Stimulated activated CD4-positive, alpha-beta T cell treated with anti-CD3 and anti-CD28 coated beads, Interleukin-1b, Interleukin-23, amount 100 ng/mL, for 1 hour (primary cell): ENCODE results near the gene FAM25C.
"Not testable (repeated sequence)": the region's sequence is repeated elsewhere in the genome, so short reads cannot be mapped to it uniquely, and the experiment has no call there.

Source experiments
- DNase-seq, 2 donors: peaks; one replicate each; pipeline ENCODE4 v3.0.0-alpha.2; 2020; ENCODE audit warnings: low read depth in 2 of 2

The FAM25C gene

DNA sequence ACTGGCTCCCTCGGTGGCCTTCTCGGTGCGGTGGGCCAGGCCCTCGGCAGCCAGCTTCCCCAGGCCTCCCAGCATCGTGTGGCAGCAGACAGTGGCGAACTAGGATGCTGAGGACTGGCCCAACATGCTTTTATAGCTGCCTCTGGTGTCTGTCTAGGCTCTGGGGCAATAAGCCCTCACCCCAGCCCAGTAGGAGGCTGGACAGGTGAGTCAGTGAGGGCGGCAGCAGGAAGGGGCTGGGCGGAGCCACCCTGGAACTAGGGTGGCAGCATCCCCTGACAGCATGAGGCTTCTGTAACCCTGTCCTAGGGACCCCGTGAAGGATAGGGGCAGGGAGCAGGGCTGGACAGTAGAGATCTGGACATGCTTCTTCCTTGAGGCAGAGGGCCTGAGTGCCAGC lies at the start of gene FAM25C:
Gene FAM25C, minus strand, starts transcription at position 101 of the 400 bp plus-strand sequence. Its CDS starts 26 bp downstream, at position 75.
- not testable (repeated sequence) for DNase-seq

DNA sequence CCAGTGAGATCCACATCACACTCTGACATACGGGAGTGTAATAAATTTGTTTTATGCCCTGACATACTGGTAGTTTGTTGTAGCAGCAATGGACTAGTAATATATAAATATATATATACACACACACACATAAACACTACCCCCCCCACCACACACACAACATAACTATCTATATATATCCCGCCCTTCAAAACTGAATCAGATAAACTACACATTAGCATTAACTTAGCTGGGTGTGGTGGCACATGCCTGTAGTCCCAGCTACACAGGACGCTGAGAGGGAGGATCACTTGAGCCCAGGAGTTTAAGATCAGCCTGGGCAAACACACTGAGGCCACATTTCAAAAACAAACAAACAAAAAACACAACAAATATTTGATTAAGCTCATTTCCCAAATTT lies 45.0 kb upstream of the FAM25C start:
- DNase-seq = not testable (repeated sequence)

DNA sequence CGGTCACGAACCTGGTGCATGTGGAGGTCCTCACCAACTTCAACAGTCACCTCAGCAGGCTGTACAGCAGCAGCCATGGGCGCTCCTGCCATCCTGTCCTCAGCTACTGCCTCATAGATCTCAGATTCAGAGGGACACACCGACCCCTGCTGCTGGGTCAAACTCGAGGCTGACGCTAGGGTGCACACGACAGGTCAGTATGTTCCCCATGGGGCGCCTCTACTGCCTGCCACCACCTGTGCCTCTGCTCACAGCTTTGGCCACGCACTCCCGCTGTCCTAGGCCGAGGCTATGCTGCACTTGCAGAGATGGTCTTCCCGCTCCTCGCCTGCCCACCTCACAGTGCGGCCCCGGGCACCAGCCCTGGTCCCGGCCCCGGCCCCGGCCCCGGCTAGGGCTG lies 31.8 kb upstream of the FAM25C start:
- DNase-seq = not testable (repeated sequence)

DNA sequence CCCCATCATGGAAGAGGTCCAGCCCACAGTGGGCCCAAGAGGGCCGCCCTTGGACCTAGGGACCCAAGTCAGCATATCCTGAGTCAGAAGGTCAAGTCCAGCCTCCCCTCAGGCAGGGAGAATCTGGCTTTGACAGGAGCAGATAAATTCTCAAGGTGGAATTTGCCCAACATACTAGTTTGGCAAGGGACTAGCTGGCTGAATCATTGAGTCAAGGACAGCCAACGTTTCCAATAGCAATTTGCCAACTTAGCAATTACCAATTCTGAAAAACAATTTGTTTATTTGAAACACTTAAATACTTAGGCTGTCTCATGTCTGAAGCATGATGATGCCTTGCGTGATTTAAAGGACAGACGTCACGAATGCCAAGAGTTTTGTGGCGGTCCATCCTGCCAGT lies 2.7 kb upstream of the FAM25C start:
- DNase-seq = not testable (repeated sequence)

DNA sequence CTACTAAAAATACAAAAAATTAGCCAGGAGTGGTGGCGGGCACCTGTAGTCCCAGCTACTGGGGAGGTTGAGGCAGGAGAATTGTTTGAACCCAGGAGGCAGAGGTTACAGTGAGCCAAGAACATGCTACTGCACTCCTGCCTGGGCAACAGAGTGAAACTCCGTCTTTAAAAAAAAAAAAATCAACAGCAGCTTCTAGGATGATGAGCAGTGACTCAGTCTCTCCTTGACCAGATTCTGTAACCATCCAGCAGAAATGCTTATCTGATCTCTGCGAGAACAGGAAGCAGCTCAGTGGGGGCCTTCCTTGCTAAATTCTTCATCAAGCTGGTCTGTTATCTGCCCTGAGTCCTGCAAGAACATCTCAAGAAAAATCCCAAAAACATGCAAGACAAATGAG lies 5.5 kb downstream of the FAM25C start:
- not testable (repeated sequence) for DNase-seq

DNA sequence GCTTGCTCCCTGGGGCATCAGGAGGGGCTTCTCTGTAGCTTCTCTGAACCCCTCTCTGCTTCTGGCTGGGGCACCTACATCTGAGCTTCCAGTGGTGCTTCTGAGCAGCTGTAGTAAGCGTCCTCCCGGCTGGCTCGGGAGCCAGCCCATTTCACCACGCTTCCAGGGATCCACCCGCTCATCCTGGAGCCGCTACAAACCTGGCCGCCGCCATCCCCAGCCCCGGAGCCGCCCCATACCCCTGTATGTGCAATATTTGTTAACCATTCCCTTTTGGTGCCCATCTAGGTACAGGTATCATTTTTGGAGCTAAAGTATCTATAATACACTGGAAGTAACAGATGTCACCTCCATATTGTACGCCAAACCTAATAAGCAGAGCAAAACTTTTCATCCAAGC lies 7.0 kb downstream of the FAM25C start:
- not testable (repeated sequence) for DNase-seq

DNA sequence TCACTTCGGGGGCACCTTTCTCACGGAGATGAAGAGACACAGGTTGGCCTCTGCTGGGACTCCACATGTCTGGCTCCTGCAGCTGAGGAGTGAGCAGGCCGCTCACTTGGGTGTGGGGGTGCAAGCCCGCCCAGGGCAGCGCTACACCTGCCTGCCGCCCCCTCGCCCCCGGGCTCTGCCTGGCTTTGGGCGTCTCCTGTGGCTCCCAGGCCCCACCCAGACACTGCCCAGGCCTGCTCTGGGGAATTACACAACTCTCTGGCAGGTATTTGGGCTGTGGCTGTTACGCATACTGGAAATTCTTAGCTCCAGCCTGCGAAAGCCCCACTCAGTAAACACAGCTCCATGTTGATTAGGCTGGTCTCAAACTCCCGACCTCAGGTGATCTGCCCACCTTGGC lies 7.9 kb downstream of the FAM25C start:
- not testable (repeated sequence) for DNase-seq

DNA sequence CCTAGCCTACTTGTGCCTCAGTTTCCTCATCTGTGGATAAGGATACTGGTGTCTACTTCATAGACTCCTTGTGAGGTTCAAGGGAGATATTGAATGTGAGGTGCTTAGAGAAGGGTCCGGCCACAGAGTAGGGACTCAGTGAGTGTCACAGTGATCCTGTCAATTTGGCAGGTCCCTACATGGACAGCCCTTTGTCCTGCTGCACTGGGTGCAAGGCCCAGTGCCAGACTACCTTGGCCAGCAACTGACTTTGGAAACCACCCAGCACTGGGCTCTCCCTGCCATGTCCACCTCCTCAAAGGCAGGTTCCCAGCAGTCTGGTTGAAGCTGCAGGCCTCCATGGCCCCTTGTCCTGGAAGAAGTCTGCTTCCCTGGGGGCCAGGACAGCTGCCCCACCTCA lies 9.5 kb downstream of the FAM25C start:
- not testable (repeated sequence) for DNase-seq

DNA sequence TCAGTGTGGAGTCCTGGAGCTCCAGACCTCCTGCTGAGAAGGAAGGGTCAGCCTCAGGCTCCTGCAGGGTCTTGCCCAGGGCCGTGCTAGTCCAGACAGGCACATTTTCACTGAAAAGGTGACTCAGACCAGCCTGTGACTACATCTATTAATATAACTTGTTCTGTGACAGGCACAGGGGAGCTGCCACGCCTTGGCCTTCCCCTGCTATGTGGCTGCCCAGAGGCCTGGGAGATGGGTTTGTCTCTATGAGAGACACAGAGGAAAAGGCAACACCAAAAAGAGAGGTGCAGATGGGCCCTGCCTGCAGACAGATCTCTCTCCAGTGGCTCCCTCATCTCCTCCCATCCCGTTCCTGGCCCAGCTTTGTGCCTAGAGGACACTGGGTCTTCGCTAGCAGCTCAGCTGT lies 10.0 kb downstream of the FAM25C start:
- DNase-seq = not testable (repeated sequence)

DNA sequence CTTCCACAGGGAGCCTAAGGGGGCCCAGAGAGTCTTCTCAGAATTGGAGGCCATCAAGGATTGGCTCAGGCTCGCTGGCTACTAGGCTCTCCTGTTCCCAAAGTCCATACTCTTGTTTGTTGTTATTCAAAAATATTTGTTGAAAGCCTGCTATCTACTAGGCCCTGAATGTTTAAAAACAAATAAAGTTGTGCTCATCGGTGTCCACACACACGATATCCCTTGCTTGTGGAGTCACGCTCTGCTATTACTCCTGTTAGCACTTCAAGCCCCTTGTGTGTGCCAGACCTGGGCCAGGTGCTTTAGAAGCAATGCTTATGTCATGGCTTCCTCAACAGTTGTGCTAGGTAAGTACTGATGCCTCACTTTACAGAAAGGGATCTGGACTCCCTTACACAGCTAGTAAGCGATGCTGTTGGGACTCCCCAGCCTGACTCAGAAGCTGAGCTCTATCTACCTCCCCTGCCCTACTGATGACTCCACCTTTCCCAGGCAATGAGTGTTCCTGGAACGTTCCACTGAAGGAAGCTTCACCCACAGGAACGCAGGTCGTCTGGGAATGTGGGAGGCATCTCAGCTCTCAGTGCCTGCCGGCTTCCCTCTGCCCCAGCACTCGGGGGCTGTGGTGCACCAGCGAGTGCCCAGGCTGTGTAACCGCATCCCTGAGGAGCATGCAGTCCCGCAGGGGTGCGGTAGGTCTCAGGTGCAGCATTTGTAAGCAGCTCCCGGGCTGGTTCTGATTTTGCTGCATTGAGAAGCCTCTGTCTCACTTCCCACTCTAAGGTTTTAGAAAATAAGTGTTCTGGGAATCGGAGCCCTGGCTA lies 10.7 kb downstream of the FAM25C start:
- not testable (repeated sequence) for DNase-seq

DNA sequence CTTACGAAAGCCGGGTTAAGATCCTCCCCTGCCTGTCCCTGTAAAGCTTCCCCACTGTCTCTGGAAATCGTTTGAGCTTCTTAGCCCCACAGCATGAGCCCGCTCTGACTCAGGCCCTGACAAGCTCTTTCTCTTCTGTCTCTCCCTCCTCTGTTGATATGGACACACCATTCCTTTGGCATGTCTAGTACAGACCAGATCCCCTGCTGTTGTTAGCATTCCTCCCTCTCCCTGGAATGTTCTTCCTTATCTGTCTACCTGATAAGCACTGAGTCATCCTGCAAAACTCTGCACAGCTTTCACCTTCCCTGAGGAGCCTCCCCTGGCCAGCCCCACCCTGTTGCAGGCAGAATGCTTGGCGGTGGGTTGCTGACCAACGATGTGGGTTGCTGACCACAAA lies 11.6 kb downstream of the FAM25C start:
- DNase-seq = not testable (repeated sequence)

DNA sequence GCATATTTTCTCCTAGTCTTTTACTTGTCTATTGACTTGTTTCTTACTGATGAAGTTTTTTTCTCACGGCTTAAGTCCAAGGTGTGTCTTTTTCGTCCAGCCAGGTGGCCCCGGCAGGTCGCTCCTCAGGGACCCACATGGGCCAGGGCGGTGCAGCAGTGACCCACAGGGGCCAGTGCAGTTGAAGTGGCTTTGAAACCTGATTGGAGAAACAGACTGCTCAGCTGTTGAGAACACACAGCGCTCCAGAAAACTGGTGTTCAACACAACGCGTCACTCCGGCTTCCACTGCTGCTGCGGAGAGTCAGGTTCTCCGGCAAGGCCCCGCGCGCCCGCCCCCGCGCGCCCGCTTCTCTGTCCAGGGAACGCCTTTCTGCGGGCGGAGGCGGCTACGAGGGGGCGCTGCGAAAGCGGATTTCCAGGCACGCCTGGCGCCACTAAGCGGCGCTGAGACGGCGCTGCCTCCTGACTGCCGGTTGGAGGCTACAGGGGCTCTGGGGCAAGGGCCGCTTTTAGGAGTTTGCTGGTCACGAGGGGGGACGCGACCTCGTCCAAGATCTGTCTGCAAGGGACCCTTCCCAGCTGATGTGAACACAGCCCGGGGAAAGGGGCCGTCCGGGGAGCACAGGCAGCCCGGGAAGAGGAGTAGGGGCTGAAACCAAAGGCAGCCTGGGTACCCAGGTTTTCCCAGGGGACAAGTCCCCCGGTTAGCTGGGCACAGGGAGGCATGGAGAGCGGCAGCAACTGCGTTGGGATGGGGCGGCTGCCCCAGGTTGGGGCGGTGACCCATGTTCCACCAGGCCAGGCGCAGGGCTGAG lies 13.0 kb downstream of the FAM25C start:
- DNase-seq = not testable (repeated sequence)

DNA sequence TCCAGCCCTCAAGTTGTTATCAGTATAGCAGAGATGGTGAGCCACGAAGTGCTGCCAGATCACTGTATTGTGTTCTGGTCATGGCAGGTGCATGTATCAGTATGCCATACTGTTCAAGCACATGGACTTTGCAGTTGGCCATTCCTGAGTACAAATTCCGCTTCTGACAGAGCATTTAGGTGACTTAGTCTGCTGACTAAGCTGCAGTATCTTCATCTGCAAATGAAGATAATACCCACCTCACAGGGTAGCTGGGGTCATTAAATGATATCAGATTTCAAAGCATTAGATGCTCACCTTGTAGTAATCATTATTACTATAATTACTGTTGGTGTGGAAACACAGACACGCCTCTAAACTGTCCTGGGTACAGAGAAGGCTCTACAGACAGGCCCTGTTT lies 24.2 kb downstream of the FAM25C start:
- DNase-seq = not testable (repeated sequence)

DNA sequence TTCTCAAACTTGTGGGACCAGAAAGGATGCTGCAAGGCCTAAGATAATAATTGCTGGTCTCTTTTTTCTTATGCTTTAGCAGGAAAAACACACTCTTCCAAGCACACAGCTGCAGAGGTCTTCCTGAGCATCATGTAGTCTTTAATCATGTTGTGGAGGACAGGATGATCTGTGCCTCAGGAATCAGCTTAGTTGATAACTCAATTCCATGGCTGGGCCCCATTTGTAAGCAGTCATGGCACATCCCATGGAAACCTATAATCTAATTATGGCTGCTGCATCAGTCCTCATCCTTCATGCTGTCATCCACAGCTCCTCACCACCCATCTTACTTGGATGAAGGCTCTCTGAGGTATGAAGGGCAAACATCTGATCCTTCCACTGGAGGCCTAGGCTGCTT lies 26.5 kb downstream of the FAM25C start:
- not testable (repeated sequence) for DNase-seq

DNA sequence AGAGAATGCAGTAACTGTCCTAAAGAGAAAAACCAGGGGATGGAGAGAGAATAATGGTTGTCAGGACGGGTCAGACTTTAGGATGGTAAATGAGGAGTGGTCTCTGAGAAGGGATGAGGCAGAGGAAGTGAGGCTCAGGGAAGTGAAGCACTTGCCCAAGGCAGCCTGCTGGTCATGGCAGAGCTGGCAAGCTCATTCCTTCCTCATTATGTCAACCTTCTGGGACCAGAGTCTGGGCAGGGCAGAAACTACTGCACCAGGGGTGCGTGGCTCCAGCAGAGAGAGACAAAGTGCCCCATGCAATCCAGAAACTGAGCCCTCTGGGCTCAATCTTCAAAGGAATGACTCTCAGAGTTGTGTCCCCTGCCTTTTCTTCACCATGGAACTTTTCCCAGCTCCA lies 27.5 kb downstream of the FAM25C start:
- DNase-seq = not testable (repeated sequence)

DNA sequence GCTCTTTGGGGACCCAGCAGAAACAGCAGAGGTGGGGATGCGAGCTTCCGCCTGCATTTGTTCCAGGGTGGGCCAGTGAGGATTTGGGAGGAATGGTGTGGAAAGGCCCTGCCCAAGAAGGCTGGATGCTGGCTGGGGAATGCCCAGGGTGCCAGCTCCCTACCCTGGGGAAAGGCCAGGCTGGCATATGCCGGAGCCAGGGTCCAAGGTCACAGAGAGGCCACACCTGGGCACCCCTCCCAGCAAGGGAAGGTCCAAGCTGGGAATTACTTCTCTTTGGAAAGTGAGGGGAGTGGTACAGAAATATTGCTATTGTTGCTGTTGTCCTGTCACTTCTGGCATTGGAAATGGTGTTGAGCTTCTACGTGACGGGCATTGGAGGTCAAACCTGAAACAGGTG lies 28.0 kb downstream of the FAM25C start:
- not testable (repeated sequence) for DNase-seq

DNA sequence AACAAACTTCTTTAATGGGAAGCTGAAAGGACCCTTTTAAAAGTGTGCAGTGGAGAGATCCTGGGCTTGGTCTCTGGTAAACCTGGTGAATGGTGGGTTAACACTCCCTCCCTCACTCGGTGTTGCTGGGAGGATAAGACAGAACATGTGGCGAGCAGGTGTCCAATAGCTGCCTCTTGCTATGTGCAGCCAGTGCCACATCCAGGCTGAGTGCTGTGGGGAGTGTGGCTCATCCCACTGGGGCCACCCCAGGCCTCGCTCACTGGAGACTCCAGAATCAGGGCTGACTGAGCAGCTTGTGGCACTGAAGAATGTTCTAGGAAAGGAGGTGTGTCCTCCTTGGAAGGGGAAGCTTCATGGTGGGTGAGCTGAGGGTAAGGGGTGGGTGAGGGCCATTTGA lies 29.5 kb downstream of the FAM25C start:
- not testable (repeated sequence) for DNase-seq

DNA sequence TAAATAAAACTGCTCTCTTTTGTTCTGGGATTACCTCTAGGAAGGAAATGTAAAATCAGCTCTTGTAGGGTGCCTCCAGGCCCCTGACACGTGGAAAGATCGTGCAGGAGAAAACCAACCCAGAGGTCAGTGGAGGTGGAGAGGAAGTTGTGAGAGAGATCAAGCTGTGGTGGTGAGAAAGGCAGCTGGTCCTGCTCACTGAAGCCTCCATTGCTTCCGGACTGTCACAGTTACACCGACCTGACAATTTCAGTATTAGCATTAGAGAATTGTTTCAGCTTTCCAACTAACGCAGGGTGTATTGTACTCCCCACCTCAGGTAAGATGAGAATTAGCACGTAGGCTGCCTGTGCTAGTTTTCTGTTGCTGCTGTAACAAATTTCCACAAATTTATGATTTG lies 30.6 kb downstream of the FAM25C start:
- DNase-seq = not testable (repeated sequence)

DNA sequence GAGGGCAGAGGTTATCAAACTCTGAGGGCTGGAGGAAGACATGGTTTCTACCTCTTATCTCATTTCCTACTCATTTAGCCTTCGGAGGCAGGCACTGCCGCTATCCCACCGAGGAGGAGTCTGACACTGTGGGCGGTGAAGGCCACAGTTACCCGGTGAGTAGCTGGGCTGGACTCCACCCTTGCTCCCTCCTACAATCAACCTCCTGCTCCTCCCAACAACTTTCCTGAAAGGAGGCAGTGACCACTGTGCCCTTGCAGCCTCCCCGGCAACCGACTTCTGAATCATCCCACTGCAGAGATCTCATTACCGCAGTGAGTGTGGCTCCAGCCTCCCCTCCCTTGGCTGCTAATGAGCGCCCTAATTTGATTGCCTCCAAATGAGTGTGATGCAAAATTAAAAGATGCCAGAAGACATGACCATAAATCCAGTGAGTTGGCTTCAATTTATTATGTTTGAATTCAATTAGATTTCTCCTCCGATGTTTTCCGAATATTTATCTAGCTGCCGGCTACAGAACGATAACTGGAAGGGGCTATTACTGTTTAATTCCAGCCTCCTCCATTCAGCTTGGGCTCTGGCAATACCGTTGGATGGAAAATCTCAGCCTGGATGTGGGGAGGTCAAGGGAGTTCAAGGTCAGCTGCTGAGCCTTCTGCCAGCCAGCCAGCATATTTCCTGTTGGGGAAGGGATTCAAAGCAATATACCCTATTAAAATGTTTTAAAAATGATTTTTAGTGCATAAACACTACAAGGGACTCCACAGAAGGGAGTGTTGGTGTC lies 35.1 kb downstream of the FAM25C start:
- DNase-seq = not testable (repeated sequence)

DNA sequence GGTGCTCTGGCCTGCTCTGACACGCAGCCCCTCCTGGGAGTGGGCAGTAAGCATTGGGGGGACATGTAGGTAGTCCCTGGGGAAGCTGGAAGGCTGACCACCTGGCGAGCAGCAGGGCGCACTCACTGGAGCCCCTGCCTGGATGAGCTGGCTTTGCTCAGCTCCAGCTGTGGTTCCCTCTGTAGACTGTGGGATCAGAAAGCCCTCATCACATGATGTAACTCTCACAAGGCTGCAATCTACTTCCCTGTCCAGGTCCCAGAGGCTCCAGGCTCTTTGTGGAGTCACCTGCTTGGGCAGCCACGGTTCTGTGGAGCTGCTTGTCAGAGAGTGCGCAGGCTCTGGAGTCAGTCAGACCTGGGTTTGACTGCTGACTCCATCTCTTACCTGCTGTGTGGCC lies 36.8 kb downstream of the FAM25C start:
- DNase-seq = not testable (repeated sequence)

DNA sequence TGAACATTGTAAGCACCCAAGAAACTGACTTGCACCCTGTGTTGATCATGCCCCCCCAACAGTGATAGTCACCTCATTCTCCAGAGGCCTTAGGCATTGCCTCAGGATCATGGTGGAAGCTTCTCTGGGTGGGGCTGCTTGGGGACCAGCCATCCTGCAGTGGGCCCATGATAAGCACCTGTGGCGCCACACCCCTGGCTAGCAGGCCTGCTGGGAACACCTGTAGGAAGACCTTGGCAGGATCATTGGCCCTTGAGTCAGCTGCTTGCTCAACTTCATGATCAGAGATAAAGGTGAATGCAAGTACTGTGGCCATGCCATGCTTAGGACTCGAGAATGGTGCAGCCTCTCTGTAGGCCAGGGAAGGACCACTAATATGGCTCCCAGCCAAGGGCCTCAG lies 38.9 kb downstream of the FAM25C start:
- not testable (repeated sequence) for DNase-seq

DNA sequence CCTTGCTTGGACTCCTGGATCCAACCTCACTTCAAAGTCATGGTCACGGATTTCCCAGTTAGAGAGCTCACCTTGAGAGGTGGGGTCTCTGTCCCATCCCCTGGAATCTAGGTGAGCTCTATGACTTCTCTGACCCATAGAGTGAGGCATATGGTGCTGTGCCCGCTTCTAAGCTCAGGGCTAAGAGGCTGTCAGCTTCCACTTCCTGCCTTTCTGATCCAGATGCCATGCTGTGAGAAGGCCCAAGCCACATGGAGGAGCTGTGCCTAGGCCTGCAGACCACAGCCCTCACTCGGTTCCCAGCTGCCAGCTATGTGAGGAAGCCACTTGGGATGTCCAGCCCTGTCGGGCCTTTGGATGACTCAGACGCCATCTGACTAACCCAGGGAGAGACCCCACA lies 39.9 kb downstream of the FAM25C start:
- not testable (repeated sequence) for DNase-seq
